GM12878 (cell line): ENCODE results near the gene ZNF57. TPM values are rescaled to one million over a fixed set of nuclear protein-coding genes. Genes with fewer than 3 reads are reported as not detected.

Experiments
- ATAC-seq: fragments of 200-7000 bp; cut with Tn5 transposase; 3 replicates; pipeline ENCODE4 v1.9.1; 2020; ENCODE audit warnings: mild to moderate bottlenecking, moderate library complexity
- BruUV-seq: library from RNA; stranded (reverse); fragments of 400-500 nt; replicated peaks from 2 replicates; lab custom pipeline; 2021; lab: Mats Ljungman, UMichigan
- CTCF ChIA-PET: fragments of 300-600 bp; sonication (Branson Sonifier 250); formaldehyde crosslinking; extraction: SDS; loops from one replicate; lab custom pipeline; 2021; ENCODE audit warnings: inconsistent platforms; lab: Yijun Ruan, JAX
- POLR2A ChIA-PET: fragments of 350-600 bp; formaldehyde crosslinking; extraction: SDS; loops from one replicate; lab custom pipeline; 2021; ENCODE audit warnings: inconsistent platforms; lab: Charles Lee
- RAD21 ChIA-PET: fragments of 300-600 bp; sonication (Branson Sonifier 250); formaldehyde crosslinking; loops from one replicate; lab custom pipeline; 2023; ENCODE audit warnings: antibody characterized with exemption; ENCODE audit not compliant: unreplicated experiment; lab: Charles Lee
- SMC1A ChIA-PET: fragments of 300-600 bp; sonication (Branson Sonifier 250); formaldehyde crosslinking; loops from one replicate; lab custom pipeline; 2023; ENCODE audit not compliant: unreplicated experiment, uncharacterized antibody; lab: Charles Lee
- DNase-seq: peaks from one replicate; pipeline ENCODE4 v3.0.0-alpha.2; 2011; ENCODE audit warnings: low read depth, low spot score
- FAIRE-seq: peaks from 3 replicates; lab custom pipeline; 2011; peaks lifted over from hg19 to GRCh38; lab: Jason Lieb, UNC
- H2AFZ ChIP-seq: 2 replicates; pipeline ENCODE4 v1.6.0; 2011; ENCODE audit warnings: low read depth, low read length, control low read depth; ENCODE audit not compliant: control insufficient read depth
- H3K27ac ChIP-seq: 2 replicates; pipeline ENCODE4 v1.5.1; 2011; ENCODE audit warnings: control low read depth; ENCODE audit not compliant: control insufficient read depth, insufficient read depth
- H3K27me3 ChIP-seq, 2 experiments: replicated peaks in 1 of 2; 2 replicates each; pipeline versions ENCODE4 v1.6.0 to v1.6.1; 2011; ENCODE audit warnings: low read length in 1 of 2; ENCODE audit not compliant: control insufficient read depth in 2 of 2, insufficient read depth in 2 of 2
- H3K36me3 ChIP-seq, 2 experiments: 2 replicates each; pipeline ENCODE4 v1.5.1; 2011; ENCODE audit warnings: low read length in 1 of 2; ENCODE audit not compliant: control insufficient read depth in 2 of 2, insufficient read depth in 2 of 2
- H3K4me1 ChIP-seq: 2 replicates; pipeline ENCODE4 v1.6.1; 2011; ENCODE audit warnings: mild to moderate bottlenecking, low read length, moderate library complexity, mixed read lengths; ENCODE audit not compliant: control insufficient read depth, insufficient read depth
- H3K4me2 ChIP-seq: 2 replicates; pipeline ENCODE4 v1.6.0; 2011; ENCODE audit warnings: control low read depth; ENCODE audit not compliant: control insufficient read depth, insufficient read depth
- H3K4me3 ChIP-seq: fragments of 200-600 bp; sonication (generic); 2 replicates; pipeline ENCODE4 v1.5.1; 2016
- H3K79me2 ChIP-seq: 2 replicates; pipeline ENCODE4 v1.6.0; 2011; ENCODE audit warnings: low read length; ENCODE audit not compliant: control insufficient read depth, insufficient read depth
- H3K9ac ChIP-seq: 2 replicates; pipeline ENCODE4 v1.8.0; 2011; ENCODE audit warnings: low read length, control low read depth, mixed read lengths; ENCODE audit not compliant: control insufficient read depth, insufficient read depth
- H3K9me3 ChIP-seq: replicated peaks from 3 replicates; pipeline ENCODE4 v1.5.1; 2011; ENCODE audit warnings: mild to moderate bottlenecking, low read length; ENCODE audit not compliant: control insufficient read depth, insufficient read depth
- H4K20me1 ChIP-seq: 2 replicates; pipeline ENCODE4 v1.6.0; 2011; ENCODE audit not compliant: control insufficient read depth, insufficient read depth
- BMI1 ChIP-seq: fragments of 450-650 bp; IDR thresholded peaks from 2 replicates; pipeline ENCODE4 v1.6.1; 2016; ENCODE audit warnings: mild to moderate bottlenecking, moderate library complexity, borderline replicate concordance
- CHD2 ChIP-seq: IDR thresholded peaks from 2 replicates; pipeline ENCODE4 v1.6.1; 2011; ENCODE audit warnings: low read depth, low read length, improper control_type of control experiment, borderline replicate concordance
- ETV6 ChIP-seq, 2 experiments: fragments of 450-650 bp in 1 of 2; IDR thresholded peaks in 1 of 2; conservative IDR thresholded peaks in 1 of 2; 2 replicates each; pipeline ENCODE4 v1.6.1; 2014; ENCODE audit warnings: antibody characterized with exemption in 1 of 2, borderline replicate concordance in 1 of 2, low read depth in 1 of 2, mild to moderate bottlenecking in 1 of 2, moderate library complexity in 1 of 2
- GABPA ChIP-seq: IDR thresholded peaks from 2 replicates; pipeline ENCODE4 v1.6.1; 2014; ENCODE audit warnings: antibody characterized with exemption, low read depth, mild to moderate bottlenecking, inconsistent platforms
- HDGF ChIP-seq: fragments of 450-650 bp; IDR thresholded peaks from 2 replicates; pipeline ENCODE4 v1.6.1; 2016; ENCODE audit warnings: antibody characterized with exemption
- IKZF1 ChIP-seq: fragments of 450-650 bp; conservative IDR thresholded peaks from 2 replicates; pipeline ENCODE4 v1.6.1; 2017; ENCODE audit warnings: antibody characterized with exemption, mild to moderate bottlenecking
- MEF2B ChIP-seq: fragments of 450-650 bp; IDR thresholded peaks from 2 replicates; pipeline ENCODE4 v1.6.1; 2018; ENCODE audit warnings: mild to moderate bottlenecking, moderate library complexity; ENCODE audit not compliant: partially characterized antibody, poor library complexity, severe bottlenecking
- MYB ChIP-seq: fragments of 150-350 bp; IDR thresholded peaks from 2 replicates; pipeline ENCODE4 v1.6.1; 2014; ENCODE audit warnings: mild to moderate bottlenecking, low read depth, low read length, borderline replicate concordance
- NBN ChIP-seq: fragments of 450-650 bp; IDR thresholded peaks from 2 replicates; pipeline ENCODE4 v1.6.1; 2016
- NFIC ChIP-seq: IDR thresholded peaks from 2 replicates; pipeline ENCODE4 v1.6.1; 2012; ENCODE audit warnings: low read depth, mild to moderate bottlenecking, inconsistent platforms, low read length, moderate library complexity
- PML ChIP-seq: IDR thresholded peaks from 2 replicates; pipeline ENCODE4 v1.6.1; 2012; ENCODE audit warnings: low read length, inconsistent platforms
- POLR2AphosphoS2 ChIP-seq: IDR thresholded peaks from 2 replicates; pipeline ENCODE4 v1.6.1; 2011; ENCODE audit warnings: low read depth, mild to moderate bottlenecking, low read length, improper control_type of control experiment, moderate library complexity
- RB1 ChIP-seq: fragments of 450-650 bp; formaldehyde crosslinking; IDR thresholded peaks from 2 replicates; pipeline ENCODE4 v1.6.1; 2017; ENCODE audit warnings: mild to moderate bottlenecking, borderline replicate concordance
- RBBP5 ChIP-seq: fragments of 200-600 bp; sonication (generic); conservative IDR thresholded peaks from 2 replicates; pipeline ENCODE4 v1.6.1; 2016
- SMAD5 ChIP-seq: IDR thresholded peaks from 2 replicates; pipeline ENCODE4 v1.6.1; 2016; ENCODE audit warnings: antibody characterized with exemption, low read depth
- SREBF1 ChIP-seq: IDR thresholded peaks from 2 replicates; pipeline ENCODE4 v1.6.1; 2012; ENCODE audit warnings: mild to moderate bottlenecking, low read length
- STAT1 ChIP-seq: fragments of 450-650 bp; conservative IDR thresholded peaks from 2 replicates; pipeline ENCODE4 v1.6.1; 2014; ENCODE audit warnings: antibody characterized with exemption, mild to moderate bottlenecking
- TCF3 ChIP-seq: IDR thresholded peaks from 2 replicates; pipeline ENCODE4 v1.6.1; 2012; ENCODE audit warnings: low read depth, mild to moderate bottlenecking, low read length, borderline replicate concordance; ENCODE audit not compliant: insufficient read depth
- WGBS: methylation state at CpG from one replicate; pipeline ENCODE4 v1.1.6; 2016; ENCODE audit warnings: low lambda C conversion rate; ENCODE audit not compliant: insufficient replicate concordance, insufficient coverage; ENCODE audit errors: missing lambda C conversion rate; 5-methylcytosine and 5-hydroxymethylcytosine counted together
- in situ Hi-C: fragments of 300-500 bp; cut with MboI; formaldehyde crosslinking; loops from 9 replicates; pipeline ENCODE4 v1.14.3; 2018; ENCODE audit warnings: mixed read lengths
- intact Hi-C: fragments of 100-400 bp; cut with micrococcal nuclease; formaldehyde crosslinking; loops from one replicate; pipeline ENCODE4 v1.14.2; 2022; ENCODE audit not compliant: unreplicated experiment
- polyA plus RNA-seq, 11 experiments: library from polyadenylated mRNA; depleted of rRNA in 4 of 11; unstranded in 6 of 11; stranded (reverse) in 5 of 11; fragments of >200 nt; fragmentation: Nextera tagmentation in 4 of 11; fragmentation: Illumina TruSeq in 1 of 11; extraction: Ambion mirVana in 4 of 11; extraction: Trizol in 1 of 11; gene quantifications; 1 replicate in 1 of 11; 2 replicates in 10 of 11; pipeline versions ENCODE4 v1.2.1 to v1.2.3, GENCODE V29; 2011 to 2016; ENCODE audit warnings: inconsistent platforms in 2 of 11, missing spikeins in 2 of 11, low read depth in 1 of 11
- total RNA-seq, 4 experiments: library from RNA; depleted of rRNA in 3 of 4; stranded (reverse); fragments of >200 nt in 3 of 4; fragmentation: Illumina TruSeq in 1 of 4; extraction: Trizol in 1 of 4; gene quantifications; 2 replicates each; pipeline versions ENCODE4 v1.2.1 to v1.2.3, GENCODE V29; 2013 to 2021
- TF ChIP-seq, protein P1 (sequence below): fragments of 450-650 bp; IDR thresholded peaks from 2 replicates; pipeline ENCODE4 v1.6.1; 2017; ENCODE audit warnings: antibody characterized with exemption, mild to moderate bottlenecking, moderate library complexity
- TF ChIP-seq, protein P2 (sequence below): fragments of 450-650 bp; IDR thresholded peaks from 2 replicates; pipeline ENCODE4 v1.6.1; 2014; ENCODE audit warnings: mild to moderate bottlenecking
- TF ChIP-seq, protein P3 (sequence below): IDR thresholded peaks from 2 replicates; pipeline ENCODE4 v1.6.1; 2012; ENCODE audit warnings: low read depth, low read length, improper control_type of control experiment

The ZNF57 gene
- total and polyA plus RNA-seq, 10 of the 15 experiments (the other 5 are each of a cell fraction or from before 2014, with no cell fraction given), result 2.7 to 8.9 (median 5.8) TPM

- no TSS peak for BruUV-seq
- TF ChIP-seq NBN, result no peak
- no peak for TF ChIP-seq STAT1
- peak; percentile 80 for TF ChIP-seq GABPA
- no peak for TF ChIP-seq ETV6 (conservative IDR thresholded peaks at IDR 0.05 in 1 of 2, IDR thresholded peaks at IDR 0.05 in 1 of 2; ENCODE audit: borderline replicate concordance in 1 of 2, low read depth in 1 of 2)
- no peak for TF ChIP-seq RBBP5
- TF ChIP-seq MEF2B, result no peak
- TF ChIP-seq TCF3, result peak; percentile 41; the same call in 1 of the 2 replicates
- no peak for TF ChIP-seq SMAD5
- TF ChIP-seq BMI1, result no peak
- TF ChIP-seq, protein P1, sequence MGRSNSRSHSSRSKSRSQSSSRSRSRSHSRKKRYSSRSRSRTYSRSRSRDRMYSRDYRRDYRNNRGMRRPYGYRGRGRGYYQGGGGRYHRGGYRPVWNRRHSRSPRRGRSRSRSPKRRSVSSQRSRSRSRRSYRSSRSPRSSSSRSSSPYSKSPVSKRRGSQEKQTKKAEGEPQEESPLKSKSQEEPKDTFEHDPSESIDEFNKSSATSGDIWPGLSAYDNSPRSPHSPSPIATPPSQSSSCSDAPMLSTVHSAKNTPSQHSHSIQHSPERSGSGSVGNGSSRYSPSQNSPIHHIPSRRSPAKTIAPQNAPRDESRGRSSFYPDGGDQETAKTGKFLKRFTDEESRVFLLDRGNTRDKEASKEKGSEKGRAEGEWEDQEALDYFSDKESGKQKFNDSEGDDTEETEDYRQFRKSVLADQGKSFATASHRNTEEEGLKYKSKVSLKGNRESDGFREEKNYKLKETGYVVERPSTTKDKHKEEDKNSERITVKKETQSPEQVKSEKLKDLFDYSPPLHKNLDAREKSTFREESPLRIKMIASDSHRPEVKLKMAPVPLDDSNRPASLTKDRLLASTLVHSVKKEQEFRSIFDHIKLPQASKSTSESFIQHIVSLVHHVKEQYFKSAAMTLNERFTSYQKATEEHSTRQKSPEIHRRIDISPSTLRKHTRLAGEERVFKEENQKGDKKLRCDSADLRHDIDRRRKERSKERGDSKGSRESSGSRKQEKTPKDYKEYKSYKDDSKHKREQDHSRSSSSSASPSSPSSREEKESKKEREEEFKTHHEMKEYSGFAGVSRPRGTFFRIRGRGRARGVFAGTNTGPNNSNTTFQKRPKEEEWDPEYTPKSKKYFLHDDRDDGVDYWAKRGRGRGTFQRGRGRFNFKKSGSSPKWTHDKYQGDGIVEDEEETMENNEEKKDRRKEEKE, result no peak
- TF ChIP-seq, protein P2, sequence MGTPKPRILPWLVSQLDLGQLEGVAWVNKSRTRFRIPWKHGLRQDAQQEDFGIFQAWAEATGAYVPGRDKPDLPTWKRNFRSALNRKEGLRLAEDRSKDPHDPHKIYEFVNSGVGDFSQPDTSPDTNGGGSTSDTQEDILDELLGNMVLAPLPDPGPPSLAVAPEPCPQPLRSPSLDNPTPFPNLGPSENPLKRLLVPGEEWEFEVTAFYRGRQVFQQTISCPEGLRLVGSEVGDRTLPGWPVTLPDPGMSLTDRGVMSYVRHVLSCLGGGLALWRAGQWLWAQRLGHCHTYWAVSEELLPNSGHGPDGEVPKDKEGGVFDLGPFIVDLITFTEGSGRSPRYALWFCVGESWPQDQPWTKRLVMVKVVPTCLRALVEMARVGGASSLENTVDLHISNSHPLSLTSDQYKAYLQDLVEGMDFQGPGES, result no peak
- TF ChIP-seq POLR2AphosphoS2, result no peak
- TF ChIP-seq HDGF, result no peak
- TF ChIP-seq MYB, result no peak
- 0 out of 2 replicates have a peak, but pooled peaks have one; percentile 11 for TF ChIP-seq IKZF1
- TF ChIP-seq SREBF1, result no peak
- no peak for TF ChIP-seq CHD2
- TF ChIP-seq NFIC, result no peak
- TF ChIP-seq, protein P3, sequence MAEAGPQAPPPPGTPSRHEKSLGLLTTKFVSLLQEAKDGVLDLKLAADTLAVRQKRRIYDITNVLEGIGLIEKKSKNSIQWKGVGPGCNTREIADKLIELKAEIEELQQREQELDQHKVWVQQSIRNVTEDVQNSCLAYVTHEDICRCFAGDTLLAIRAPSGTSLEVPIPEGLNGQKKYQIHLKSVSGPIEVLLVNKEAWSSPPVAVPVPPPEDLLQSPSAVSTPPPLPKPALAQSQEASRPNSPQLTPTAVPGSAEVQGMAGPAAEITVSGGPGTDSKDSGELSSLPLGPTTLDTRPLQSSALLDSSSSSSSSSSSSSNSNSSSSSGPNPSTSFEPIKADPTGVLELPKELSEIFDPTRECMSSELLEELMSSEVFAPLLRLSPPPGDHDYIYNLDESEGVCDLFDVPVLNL, result no peak
- TF ChIP-seq RB1, result no peak
- TF ChIP-seq PML, result peak; percentile 40; the same call in 1 of the 2 replicates
Measured at GRCh38 chr19:2888731-2889224, 11.9 kb upstream of the ZNF57 start.

More at GRCh38 chr19:2888731-2889224, 11.9 kb upstream of the ZNF57 start:
- ChIA-PET SMC1A (interaction anchor here (2.0 kb wide), 1 partner anchor 62 kb away, joined by 9 read pairs; no protein-coding TSS in a partner anchor), RAD21 (no interaction called here), CTCF (interaction anchor here (1.3 to 3.1 kb wide), 7 partner anchors 10 to 240 kb away, joined by 4 to 29 read pairs (median 5); partner anchors contain the start of gene ZNF57), POLR2A (no interaction called here)
- Histone ChIP-seq H3K4me1 (peaks cover 3% of the 10 kb centered on the region; the same call in 1 of the 2 replicates), H3K4me2 (peak overlapping the region; percentile 77), H3K27me3 (no peaks in the 10 kb centered on the region), H3K36me3 (no peaks in the 10 kb centered on the region), H3K4me3 (peak overlapping the region; percentile 51; the same call in 1 of the 2 replicates), H3K79me2 (no peaks in the 10 kb centered on the region), H3K9me3 (no peaks in the 10 kb centered on the region; the same call in 2 of the 3 replicates), H3K27ac (peak overlapping the region; percentile 44), H2AFZ (peak overlapping the region; percentile 75), H3K9ac (peak overlapping the region; percentile 35; the same call in 1 of the 2 replicates), H4K20me1 (no peaks in the 10 kb centered on the region)
- intact Hi-C loops, result loop anchor here (5.0 to 10.0 kb wide), 2 partner anchors 56 to 241 kb away; partner anchors contain the start of gene ZNF77
- ATAC-seq (peak; percentile 67), DNase-seq (no peak), FAIRE-seq (no peak)
- in situ Hi-C loops, result loop anchor here (5.0 kb wide), 1 partner anchor 241 kb away; no protein-coding TSS in a partner anchor
- 22% methylated on average over 25 of the region's 37 CpGs for WGBS
